Nephron (organoid): ENCODE measurements around the gene EML1.
"Not testable (repeated sequence)": the region's sequence is repeated elsewhere in the genome, so short reads cannot be mapped to it uniquely, and the experiment has no call there.

Source experiments
- H3K27ac Mint-ChIP-seq, 3 experiments: 2 replicates each; pipeline ENCODE4 v1.8.0; 2020; ENCODE audit warnings: mixed read lengths in 3 of 3, mild to moderate bottlenecking in 2 of 3, moderate library complexity in 1 of 3
- H3K27me3 Mint-ChIP-seq: 2 replicates; pipeline ENCODE4 v1.8.0; 2021; ENCODE audit warnings: low read depth, mild to moderate bottlenecking, moderate library complexity, mixed read lengths
- H3K36me3 Mint-ChIP-seq: 2 replicates; pipeline ENCODE4 v1.8.0; 2020; ENCODE audit warnings: low read depth, mixed read lengths
- H3K4me1 Mint-ChIP-seq: 2 replicates; pipeline ENCODE4 v1.8.0; 2020; ENCODE audit warnings: mixed read lengths
- H3K4me3 Mint-ChIP-seq, 3 experiments: 2 replicates each; pipeline ENCODE4 v1.8.0; 2020; ENCODE audit warnings: mild to moderate bottlenecking in 3 of 3, mixed read lengths in 3 of 3, moderate library complexity in 2 of 3
- H3K9me3 Mint-ChIP-seq: 2 replicates; pipeline ENCODE4 v1.8.0; 2020; ENCODE audit warnings: mixed read lengths
- CTCF ChIP-seq, 3 experiments: fragments of 200-600 bp; sonication (generic); IDR thresholded peaks; one replicate each; pipeline ENCODE4 v1.5.0; 2021; ENCODE audit warnings: antibody characterized with exemption in 3 of 3; ENCODE audit not compliant: unreplicated experiment in 3 of 3

Gene EML1

GRCh38 chr14:99759546-99759925 is 33.7 kb upstream of the EML1 start:
- Mint-ChIP-seq H3K4me1 (peaks cover 43% of the 10 kb centered on the region), H3K27me3 (peaks cover 22% of the 10 kb centered on the region), H3K36me3 (no peaks in the 10 kb centered on the region), H3K27ac (peak overlapping the region in 1 of 3 experiments; percentile 59), H3K9me3 (peaks cover 5% of the 10 kb centered on the region), H3K4me3 (no peak overlapping the region)
- no peak for TF ChIP-seq CTCF (IDR thresholded peaks at IDR 0.05; ENCODE audit: unreplicated experiment in 3 of 3)

GRCh38 chr14:99760817-99761216 is 32.4 kb upstream of the EML1 start:
- Mint-ChIP-seq H3K27ac (peak overlapping the region; percentile 13 to 74 (median 37)), H3K4me3 (no peak overlapping the region), H3K9me3 (peaks cover 5% of the 10 kb centered on the region), H3K27me3 (peaks cover 19% of the 10 kb centered on the region), H3K4me1 (peaks cover 39% of the 10 kb centered on the region), H3K36me3 (no peaks in the 10 kb centered on the region)
- no peak for TF ChIP-seq CTCF (IDR thresholded peaks at IDR 0.05; ENCODE audit: unreplicated experiment in 3 of 3)

GRCh38 chr14:99762911-99763310 is 30.3 kb upstream of the EML1 start:
- peak overlapping the region in 1 of 3 experiments; percentile 15 for H3K27ac Mint-ChIP-seq
- H3K4me1 Mint-ChIP-seq: peaks cover 39% of the 10 kb centered on the region
- not testable (repeated sequence) for H3K36me3 Mint-ChIP-seq, H3K9me3 Mint-ChIP-seq, H3K4me3 Mint-ChIP-seq
- peaks cover 25% of the 10 kb centered on the region for H3K27me3 Mint-ChIP-seq

GRCh38 chr14:99763527-99764221 is 29.5 kb upstream of the EML1 start:
- Mint-ChIP-seq H3K9me3 (peaks cover 5% of the 10 kb centered on the region), H3K27ac (no peak overlapping the region), H3K4me3 (no peak overlapping the region), H3K36me3 (no peaks in the 10 kb centered on the region), H3K4me1 (peaks cover 36% of the 10 kb centered on the region), H3K27me3 (peaks cover 31% of the 10 kb centered on the region)
- no peak for TF ChIP-seq CTCF (IDR thresholded peaks at IDR 0.05; ENCODE audit: unreplicated experiment in 3 of 3)

GRCh38 chr14:99764222-99764706 is 28.9 kb upstream of the EML1 start:
- Mint-ChIP-seq H3K27me3 (peaks cover 31% of the 10 kb centered on the region), H3K36me3 (no peaks in the 10 kb centered on the region), H3K4me3 (no peak overlapping the region)

GRCh38 chr14:99768381-99768780 is 24.8 kb upstream of the EML1 start:
- no peaks in the 10 kb centered on the region for H3K36me3 Mint-ChIP-seq
- H3K4me3 Mint-ChIP-seq: no peak overlapping the region
- peak overlapping the region; percentile 5 to 48 (median 30) for H3K27ac Mint-ChIP-seq
- H3K4me1 Mint-ChIP-seq: peaks cover 35% of the 10 kb centered on the region
- TF ChIP-seq CTCF (IDR thresholded peaks at IDR 0.05; ENCODE audit: unreplicated experiment in 3 of 3): no peak
- H3K27me3 Mint-ChIP-seq: peaks cover 20% of the 10 kb centered on the region
- H3K9me3 Mint-ChIP-seq: peaks cover 3% of the 10 kb centered on the region

More at GRCh38 chr14:99764222-99764706, 28.9 kb upstream of the EML1 start:
- no peak overlapping the region for H3K27ac Mint-ChIP-seq
- H3K9me3 Mint-ChIP-seq: peaks cover 5% of the 10 kb centered on the region
- H3K4me1 Mint-ChIP-seq: peaks cover 31% of the 10 kb centered on the region
- no peak for TF ChIP-seq CTCF (IDR thresholded peaks at IDR 0.05; ENCODE audit: unreplicated experiment in 3 of 3)
